GM18867 (cell line): ENCODE data around the gene OR4E1.
"Not testable (repeated sequence)": the region's sequence is repeated elsewhere in the genome, so short reads cannot be mapped to it uniquely, and the experiment has no call there.

ENCODE experiments used
- ATAC-seq: cut with Tn5 transposase; IDR thresholded peaks from one replicate; pipeline ENCODE4 v1.9.1; 2021; ENCODE audit warnings: mild to moderate bottlenecking, moderate library complexity; ENCODE audit not compliant: unreplicated experiment

OR4E1 gene

GRCh38 chr14:21653331-21653885 is 20.2 kb downstream of the OR4E1 start, which contains the start of gene OR4E2:
TSS of gene OR4E2 (plus strand) at chr14:21653835. CDS start at chr14:21665083, 11,248 bp downstream.
- ATAC-seq = no peak

- no peak for ATAC-seq
These were observed 21.3 kb downstream of the OR4E1 start for GRCh38 chr14:21652209-21652808.

- ATAC-seq = no peak
These were observed 26.2 kb downstream of the OR4E1 start for GRCh38 chr14:21647380-21647779.

- ATAC-seq = no peak
These were observed 30.2 kb downstream of the OR4E1 start for GRCh38 chr14:21643407-21643806.

GRCh38 chr14:21642683-21643082 is 30.9 kb downstream of the OR4E1 start:
- ATAC-seq = no peak

GRCh38 chr14:21634840-21635239 is 38.8 kb downstream of the OR4E1 start, which contains the start of gene OR10G2:
TSS of gene OR10G2 (minus strand) at chr14:21634940. CDS start at chr14:21634842, 98 bp downstream.
- ATAC-seq = no peak

- no peak for ATAC-seq
These were observed 42.5 kb downstream of the OR4E1 start for GRCh38 chr14:21631084-21631483.

- ATAC-seq = not testable (repeated sequence)
These were observed 43.1 kb downstream of the OR4E1 start for GRCh38 chr14:21630503-21630902.

GRCh38 chr14:21626491-21627230 is 47.0 kb downstream of the OR4E1 start:
- ATAC-seq = no peak
